ENCODE results near the gene JARID2. TPM values are rescaled to one million over a fixed set of nuclear protein-coding genes. Genes with fewer than 3 reads are reported as not detected.

JARID2 gene
- total and polyA plus RNA-seq, 11 donors, result 3.5 to 12.2 (median 7.5) TPM

DNA sequence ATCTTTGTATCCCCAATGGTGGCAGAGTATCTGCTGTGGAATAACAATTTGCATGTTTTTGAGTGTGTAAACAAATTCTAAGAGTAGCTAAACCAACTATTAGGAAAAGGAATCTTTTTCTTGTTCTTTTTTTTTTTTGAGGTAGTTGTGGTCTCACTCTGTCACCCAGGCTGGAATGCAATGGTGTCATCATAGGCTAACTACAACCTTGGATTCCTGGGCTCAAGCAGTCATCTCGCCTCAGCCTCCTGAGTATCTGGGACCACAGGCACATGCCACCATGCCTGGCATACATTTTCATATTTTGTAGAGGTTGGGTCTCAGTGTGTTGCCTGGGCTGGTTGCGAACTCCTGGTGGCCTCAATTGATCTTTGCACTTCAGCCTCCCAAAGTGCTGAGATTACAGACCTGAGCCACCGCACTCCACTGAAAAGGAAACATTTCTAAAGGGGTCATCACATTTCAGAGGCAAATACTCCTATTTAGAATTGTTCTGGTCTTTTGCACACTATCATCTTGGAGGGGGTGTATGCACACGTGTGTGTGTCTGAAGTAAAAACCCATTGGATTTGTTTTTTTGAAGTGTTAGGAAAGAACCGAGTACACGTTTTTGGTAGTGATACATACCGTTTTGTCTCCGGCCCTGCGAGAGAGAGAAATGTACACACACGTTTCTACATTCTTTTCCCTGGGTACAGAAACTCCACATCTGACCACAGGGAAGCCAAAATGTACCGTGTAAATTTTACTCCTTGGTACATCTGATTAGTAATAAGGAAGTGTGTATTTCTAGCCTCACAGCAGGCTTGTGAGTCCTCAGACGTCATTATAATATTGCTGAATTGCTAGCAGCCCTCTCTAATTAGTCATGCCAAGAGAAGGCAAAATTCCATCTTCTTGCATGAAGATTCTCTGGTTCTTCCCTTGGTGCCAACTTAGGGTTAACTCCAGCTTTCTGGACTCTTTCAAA, 183.6 kb downstream of the JARID2 start:
- 78 to 81% (median 80%) methylated on average over 12 of the region's 12 CpGs for WGBS, 4 donors
- no peak for ATAC-seq
- peaks cover 0 to 4% (median 0%) of the 10 kb centered on the region in 12 donors for H3K9me3 ChIP-seq
- intact Hi-C loops (cut with DNase I), result loop anchor here in 1 of 10 donors (5.0 kb wide), 1 partner anchor 182 kb away; the partner anchor contains the start of gene JARID2
- H3K27ac ChIP-seq, result peak overlapping the region in 1 of 12 donors; percentile 13
- no peak for DNase-seq
- no peak overlapping the region for H3K4me3 ChIP-seq
- H3K27me3 ChIP-seq, result no peaks in the 10 kb centered on the region
- peaks cover 11 to 84% (median 68%) of the 10 kb centered on the region in 12 donors for H3K4me1 ChIP-seq
- H3K36me3 ChIP-seq, result no peaks in the 10 kb centered on the region
- TF ChIP-seq POLR2A (IDR thresholded peaks at IDR 0.05) (no peak), CTCF (IDR thresholded peaks at IDR 0.05) (no peak)

GRCh38 chr6:15430186-15430585, 184.3 kb downstream of the JARID2 start:
- 57 to 67% (median 60%) methylated on average over 2 of the region's 2 CpGs for WGBS, 4 donors
- Histone ChIP-seq H3K27ac (peak overlapping the region in 3 of 12 donors; percentile 13 to 24 (median 19)), H3K27me3 (no peaks in the 10 kb centered on the region), H3K9me3 (peaks cover 0 to 11% (median 6%) of the 10 kb centered on the region in 12 donors), H3K36me3 (no peaks in the 10 kb centered on the region), H3K4me3 (no peak overlapping the region), H3K4me1 (peaks cover 11 to 87% (median 69%) of the 10 kb centered on the region in 12 donors)
- ATAC-seq, result no peak
- no peak for TF ChIP-seq POLR2A (IDR thresholded peaks at IDR 0.05)
- TF ChIP-seq CTCF (IDR thresholded peaks at IDR 0.05), result no peak
- DNase-seq, result no peak
- intact Hi-C loops (cut with DNase I), result loop anchor here in 1 of 10 donors (5.0 kb wide), 1 partner anchor 183 kb away; the partner anchor contains the start of gene JARID2

- no peak for TF ChIP-seq CTCF (IDR thresholded peaks at IDR 0.05)
- no peak for TF ChIP-seq POLR2A (IDR thresholded peaks at IDR 0.05)
- Histone ChIP-seq H3K9me3 (peaks cover 0 to 15% (median 9%) of the 10 kb centered on the region in 12 donors), H3K36me3 (no peaks in the 10 kb centered on the region), H3K27me3 (no peaks in the 10 kb centered on the region), H3K27ac (peak overlapping the region in 7 of 12 donors; percentile 3 to 28 (median 19)), H3K4me1 (peaks cover 11 to 85% (median 68%) of the 10 kb centered on the region in 12 donors), H3K4me3 (no peak overlapping the region)
- no peak for DNase-seq
- 51 to 61% (median 57%) methylated on average over 6 of the region's 6 CpGs for WGBS, 4 donors
- ATAC-seq, result peak; percentile 36 to 60 (median 46)
- intact Hi-C loops (cut with DNase I), result loop anchor here in 1 of 10 donors (5.0 kb wide), 1 partner anchor 184 kb away; the partner anchor contains the start of gene JARID2
Observed at GRCh38 chr6:15430931-15431405, 185.1 kb downstream of the JARID2 start.

All from heart left ventricle (tissue), 16 donors.